NCI-H1092 (cell line): ENCODE data around the gene BCL7C.
"Not testable (repeated sequence)": the region's sequence is repeated elsewhere in the genome, so short reads cannot be mapped to it uniquely, and the experiment has no call there.

Experiments
- DNase-seq: peaks from one replicate; lab custom pipeline; 2025; lab: John Stamatoyannopoulos, UW

BCL7C gene

GRCh38 chr16:30894540-30895368, 877 bp upstream of the BCL7C start:
- DNase-seq = no peak

- no peak for DNase-seq
Observed at GRCh38 chr16:30893417-30893743, 497 bp downstream of the BCL7C start.

GRCh38 chr16:30892670-30893416, 1.0 kb downstream of the BCL7C start:
- DNase-seq = no peak

- DNase-seq = not testable (repeated sequence)
Observed at GRCh38 chr16:30891043-30891823, 2.6 kb downstream of the BCL7C start.

- no peak for DNase-seq
Observed at GRCh38 chr16:30889721-30890120, 4.2 kb downstream of the BCL7C start.

- DNase-seq = no peak
Observed at GRCh38 chr16:30888856-30889499, 4.9 kb downstream of the BCL7C start.

- DNase-seq = no peak
Observed at GRCh38 chr16:30887927-30888326, 6.0 kb downstream of the BCL7C start.

GRCh38 chr16:30886145-30886544, 7.7 kb downstream of the BCL7C start:
- no peak for DNase-seq

GRCh38 chr16:30885196-30885595, 8.7 kb downstream of the BCL7C start:
- DNase-seq = no peak

- DNase-seq = no peak
Observed at GRCh38 chr16:30884760-30885159, 9.1 kb downstream of the BCL7C start.

- DNase-seq = no peak
Observed at GRCh38 chr16:30882429-30883310, 11.2 kb downstream of the BCL7C start.

GRCh38 chr16:30876867-30877266, 17.0 kb downstream of the BCL7C start:
- DNase-seq = no peak

GRCh38 chr16:30875871-30876801, 17.7 kb downstream of the BCL7C start:
- DNase-seq = no peak

- peak; percentile 92 for DNase-seq
Observed at GRCh38 chr16:30874821-30875717, 18.8 kb downstream of the BCL7C start.

GRCh38 chr16:30874244-30874820, 19.5 kb downstream of the BCL7C start:
- no peak for DNase-seq

GRCh38 chr16:30870904-30871303, 23.0 kb downstream of the BCL7C start:
- DNase-seq = no peak

GRCh38 chr16:30867747-30868146, 26.1 kb downstream of the BCL7C start:
- no peak for DNase-seq

- DNase-seq = no peak
Observed at GRCh38 chr16:30866031-30866430, 27.8 kb downstream of the BCL7C start.

GRCh38 chr16:30863178-30863577, 30.7 kb downstream of the BCL7C start:
- not testable (repeated sequence) for DNase-seq
